Activated naive CD4-positive, alpha-beta T cell treated with anti-CD3 and anti-CD28 coated beads, Interleukin-2, amount 50 U/mL, for 24 hours (primary cell): ENCODE data around the gene TKT.

Source experiments
- H3K27ac Mint-ChIP-seq: one replicate; pipeline ENCODE4 v1.8.0; 2021; ENCODE audit warnings: mild to moderate bottlenecking, mixed read lengths
- H3K27me3 Mint-ChIP-seq: one replicate; pipeline ENCODE4 v1.8.0; 2021; ENCODE audit warnings: mixed read lengths
- H3K36me3 Mint-ChIP-seq: one replicate; pipeline ENCODE4 v1.8.0; 2021; ENCODE audit warnings: mixed read lengths
- H3K4me1 Mint-ChIP-seq: one replicate; pipeline ENCODE4 v1.8.0; 2021; ENCODE audit warnings: mixed read lengths
- H3K4me3 Mint-ChIP-seq: one replicate; pipeline ENCODE4 v1.8.0; 2021; ENCODE audit warnings: mild to moderate bottlenecking, mixed read lengths
- H3K9me3 Mint-ChIP-seq: one replicate; pipeline ENCODE4 v1.8.0; 2021; ENCODE audit warnings: mixed read lengths

Gene TKT

GRCh38 chr3:53190659-53191058 lies 65.2 kb downstream of the TKT start:
- Mint-ChIP-seq H3K4me3 (no peak overlapping the region), H3K4me1 (peaks cover 4% of the 10 kb centered on the region), H3K9me3 (no peaks in the 10 kb centered on the region), H3K27ac (no peak overlapping the region), H3K36me3 (peaks cover 4% of the 10 kb centered on the region), H3K27me3 (no peaks in the 10 kb centered on the region)

GRCh38 chr3:53189276-53189675 lies 66.5 kb downstream of the TKT start:
- H3K36me3 Mint-ChIP-seq, result peaks cover 7% of the 10 kb centered on the region
- H3K9me3 Mint-ChIP-seq, result no peaks in the 10 kb centered on the region
- no peak overlapping the region for H3K27ac Mint-ChIP-seq

GRCh38 chr3:53188720-53189119 lies 67.1 kb downstream of the TKT start:
- Mint-ChIP-seq H3K27me3 (no peaks in the 10 kb centered on the region), H3K9me3 (no peaks in the 10 kb centered on the region), H3K4me1 (no peaks in the 10 kb centered on the region), H3K36me3 (peaks cover 7% of the 10 kb centered on the region), H3K4me3 (no peak overlapping the region), H3K27ac (no peak overlapping the region)

More at GRCh38 chr3:53189276-53189675, 66.5 kb downstream of the TKT start:
- no peaks in the 10 kb centered on the region for H3K27me3 Mint-ChIP-seq
- no peaks in the 10 kb centered on the region for H3K4me1 Mint-ChIP-seq
- no peak overlapping the region for H3K4me3 Mint-ChIP-seq

GRCh38 chr3:53188136-53188685 lies 67.6 kb downstream of the TKT start:
- Mint-ChIP-seq H3K36me3 (peaks cover 7% of the 10 kb centered on the region), H3K27me3 (no peaks in the 10 kb centered on the region), H3K27ac (no peak overlapping the region), H3K4me1 (no peaks in the 10 kb centered on the region), H3K4me3 (no peak overlapping the region), H3K9me3 (no peaks in the 10 kb centered on the region)

GRCh38 chr3:53187430-53187829 lies 68.4 kb downstream of the TKT start:
- Mint-ChIP-seq H3K9me3 (no peaks in the 10 kb centered on the region), H3K36me3 (peaks cover 7% of the 10 kb centered on the region)

GRCh38 chr3:53186726-53187125 lies 69.1 kb downstream of the TKT start:
- no peaks in the 10 kb centered on the region for H3K27me3 Mint-ChIP-seq
- H3K9me3 Mint-ChIP-seq, result no peaks in the 10 kb centered on the region
- no peak overlapping the region for H3K27ac Mint-ChIP-seq
- peaks cover 7% of the 10 kb centered on the region for H3K36me3 Mint-ChIP-seq
- H3K4me1 Mint-ChIP-seq, result no peaks in the 10 kb centered on the region
- no peak overlapping the region for H3K4me3 Mint-ChIP-seq

More at GRCh38 chr3:53187430-53187829, 68.4 kb downstream of the TKT start:
- no peak overlapping the region for H3K27ac Mint-ChIP-seq
- no peaks in the 10 kb centered on the region for H3K4me1 Mint-ChIP-seq
- H3K4me3 Mint-ChIP-seq, result no peak overlapping the region
- no peaks in the 10 kb centered on the region for H3K27me3 Mint-ChIP-seq

GRCh38 chr3:53185761-53186465 lies 69.9 kb downstream of the TKT start:
- no peak overlapping the region for H3K4me3 Mint-ChIP-seq
- no peak overlapping the region for H3K27ac Mint-ChIP-seq
- no peaks in the 10 kb centered on the region for H3K9me3 Mint-ChIP-seq
- no peaks in the 10 kb centered on the region for H3K27me3 Mint-ChIP-seq
- no peaks in the 10 kb centered on the region for H3K4me1 Mint-ChIP-seq
- peaks cover 7% of the 10 kb centered on the region for H3K36me3 Mint-ChIP-seq

GRCh38 chr3:53184701-53185100 lies 71.1 kb downstream of the TKT start:
- no peaks in the 10 kb centered on the region for H3K9me3 Mint-ChIP-seq
- H3K4me3 Mint-ChIP-seq, result no peak overlapping the region
- peaks cover 3% of the 10 kb centered on the region for H3K36me3 Mint-ChIP-seq
- no peak overlapping the region for H3K27ac Mint-ChIP-seq
- H3K4me1 Mint-ChIP-seq, result no peaks in the 10 kb centered on the region
- no peaks in the 10 kb centered on the region for H3K27me3 Mint-ChIP-seq

- no peak overlapping the region for H3K27ac Mint-ChIP-seq
- peaks cover 7% of the 10 kb centered on the region for H3K36me3 Mint-ChIP-seq
- H3K4me3 Mint-ChIP-seq, result no peak overlapping the region
Observed at GRCh38 chr3:53183514-53183913, 72.3 kb downstream of the TKT start.

GRCh38 chr3:53182764-53183355 lies 73.0 kb downstream of the TKT start:
- Mint-ChIP-seq H3K9me3 (no peaks in the 10 kb centered on the region), H3K4me1 (no peaks in the 10 kb centered on the region), H3K27me3 (no peaks in the 10 kb centered on the region), H3K27ac (no peak overlapping the region), H3K36me3 (peaks cover 7% of the 10 kb centered on the region), H3K4me3 (no peak overlapping the region)

More at GRCh38 chr3:53183514-53183913, 72.3 kb downstream of the TKT start:
- Mint-ChIP-seq H3K27me3 (no peaks in the 10 kb centered on the region), H3K4me1 (no peaks in the 10 kb centered on the region), H3K9me3 (no peaks in the 10 kb centered on the region)

GRCh38 chr3:53181528-53181927 lies 74.3 kb downstream of the TKT start:
- no peak overlapping the region for H3K4me3 Mint-ChIP-seq
- no peaks in the 10 kb centered on the region for H3K9me3 Mint-ChIP-seq
- no peak overlapping the region for H3K27ac Mint-ChIP-seq
- H3K4me1 Mint-ChIP-seq, result no peaks in the 10 kb centered on the region
- peaks cover 7% of the 10 kb centered on the region for H3K36me3 Mint-ChIP-seq
- H3K27me3 Mint-ChIP-seq, result no peaks in the 10 kb centered on the region

- H3K4me3 Mint-ChIP-seq, result no peak overlapping the region
- H3K4me1 Mint-ChIP-seq, result no peaks in the 10 kb centered on the region
- H3K36me3 Mint-ChIP-seq, result peaks cover 7% of the 10 kb centered on the region
- H3K27me3 Mint-ChIP-seq, result no peaks in the 10 kb centered on the region
- no peaks in the 10 kb centered on the region for H3K9me3 Mint-ChIP-seq
- no peak overlapping the region for H3K27ac Mint-ChIP-seq
Observed at GRCh38 chr3:53181024-53181371, 74.8 kb downstream of the TKT start.

- peaks cover 7% of the 10 kb centered on the region for H3K36me3 Mint-ChIP-seq
- H3K4me3 Mint-ChIP-seq, result no peak overlapping the region
- no peaks in the 10 kb centered on the region for H3K27me3 Mint-ChIP-seq
- H3K4me1 Mint-ChIP-seq, result no peaks in the 10 kb centered on the region
- no peaks in the 10 kb centered on the region for H3K9me3 Mint-ChIP-seq
- H3K27ac Mint-ChIP-seq, result no peak overlapping the region
Observed at GRCh38 chr3:53180305-53181023, 75.4 kb downstream of the TKT start.

- no peaks in the 10 kb centered on the region for H3K4me1 Mint-ChIP-seq
- no peaks in the 10 kb centered on the region for H3K27me3 Mint-ChIP-seq
- peaks cover 4% of the 10 kb centered on the region for H3K36me3 Mint-ChIP-seq
- H3K4me3 Mint-ChIP-seq, result no peak overlapping the region
- no peak overlapping the region for H3K27ac Mint-ChIP-seq
- H3K9me3 Mint-ChIP-seq, result no peaks in the 10 kb centered on the region
Observed at GRCh38 chr3:53179580-53179979, 76.2 kb downstream of the TKT start.

- Mint-ChIP-seq H3K9me3 (no peaks in the 10 kb centered on the region), H3K27ac (no peak overlapping the region), H3K36me3 (peaks cover 4% of the 10 kb centered on the region), H3K4me3 (no peak overlapping the region), H3K4me1 (no peaks in the 10 kb centered on the region), H3K27me3 (no peaks in the 10 kb centered on the region)
Observed at GRCh38 chr3:53178246-53178645, 77.6 kb downstream of the TKT start.
